Measurements from ENCODE around the gene SCD.
"Not testable (repeated sequence)": the region's sequence is repeated elsewhere in the genome, so short reads cannot be mapped to it uniquely, and the experiment has no call there.

GRCh38 chr10:100374677-100375353 lies 27.8 kb downstream of the SCD start:
- TF ChIP-seq CTCF (conservative IDR thresholded peaks at IDR 0.05); EZH2 (IDR thresholded peaks at IDR 0.05; ENCODE audit: low read depth): not testable (repeated sequence)

All from PC-9 (cell line).